Endothelial cell of umbilical vein (primary cell): ENCODE data around the gene RBM4. TPM values are rescaled to one million over a fixed set of nuclear protein-coding genes. Genes with fewer than 3 reads are reported as not detected.

Experiments
- BruUV-seq: library from RNA; stranded (reverse); fragments of 400-500 nt; replicated peaks from 2 replicates; lab custom pipeline; 2021; lab: Mats Ljungman, UMichigan
- CTCF ChIA-PET: fragments of 300-600, 350-600 bp; sonication (Branson Sonifier 250); formaldehyde crosslinking; loops from one replicate; lab custom pipeline; 2021; ENCODE audit warnings: antibody characterized with exemption, inconsistent platforms; lab: Charles Lee
- POLR2A ChIA-PET: fragments of 300-600, 350-600 bp; sonication (Branson Sonifier 250); formaldehyde crosslinking; loops from one replicate; lab custom pipeline; 2021; ENCODE audit warnings: antibody characterized with exemption, inconsistent platforms; lab: Charles Lee
- DNase-seq: peaks from one replicate; pipeline ENCODE4 v3.0.0-alpha.2; 2011; ENCODE audit warnings: low read depth, low spot score
- FAIRE-seq: peaks from 2 replicates; lab custom pipeline; 2011; peaks lifted over from hg19 to GRCh38; lab: Jason Lieb, UNC
- H2AFZ ChIP-seq: 2 replicates; pipeline ENCODE4 v1.6.0; 2012; ENCODE audit warnings: low read depth, low read length, control low read depth, inconsistent platforms
- H3K27ac ChIP-seq: 2 replicates; pipeline ENCODE4 v1.5.1; 2011; ENCODE audit warnings: low read depth, mild to moderate bottlenecking, control low read depth, low read length, moderate library complexity; ENCODE audit not compliant: insufficient read depth
- H3K27me3 ChIP-seq, 2 experiments: 2 replicates each; pipeline versions ENCODE4 v1.6.0 to v1.6.1; 2011; ENCODE audit warnings: low read length in 2 of 2, mixed read lengths in 1 of 2; ENCODE audit not compliant: control insufficient read depth in 2 of 2, insufficient read depth in 2 of 2
- H3K36me3 ChIP-seq, 2 experiments: 2 replicates in 1 of 2; 3 replicates in 1 of 2; pipeline ENCODE4 v1.5.1; 2011; ENCODE audit warnings: low read length in 2 of 2, mild to moderate bottlenecking in 1 of 2, moderate library complexity in 1 of 2; ENCODE audit not compliant: control insufficient read depth in 2 of 2, insufficient read depth in 2 of 2; ENCODE audit errors: extremely low read depth in 1 of 2
- H3K4me1 ChIP-seq: 3 replicates; pipeline ENCODE4 v1.5.1; 2011; ENCODE audit warnings: mild to moderate bottlenecking, low read length; ENCODE audit not compliant: control insufficient read depth, insufficient read depth; ENCODE audit errors: extremely low read depth
- H3K4me2 ChIP-seq: 2 replicates; pipeline ENCODE4 v1.6.1; 2011; ENCODE audit warnings: low read length, control low read depth, mixed read lengths; ENCODE audit not compliant: insufficient read depth
- H3K4me3 ChIP-seq, 3 experiments: fragments of 200-600 bp in 1 of 3; sonication (generic), shearing (Covaris generic) in 1 of 3; replicated peaks in 1 of 3; 2 replicates each; pipeline ENCODE4 v1.5.1; 2011 to 2016; ENCODE audit warnings: control low read depth in 3 of 3, low read length in 3 of 3, mild to moderate bottlenecking in 2 of 3, inconsistent platforms in 1 of 3, low read depth in 1 of 3, moderate library complexity in 1 of 3; ENCODE audit not compliant: insufficient read depth in 1 of 3
- H3K79me2 ChIP-seq: 2 replicates; pipeline ENCODE4 v1.6.0; 2012; ENCODE audit warnings: low read length, inconsistent platforms; ENCODE audit not compliant: control insufficient read depth, insufficient read depth
- H3K9ac ChIP-seq: replicated peaks from 2 replicates; pipeline ENCODE3; 2011; ENCODE audit warnings: low read length, control low read depth; ENCODE audit not compliant: insufficient read depth; ENCODE audit errors: extremely low read depth
- H3K9me1 ChIP-seq: replicated peaks from 3 replicates; pipeline ENCODE4 v1.6.0; 2011; ENCODE audit warnings: mild to moderate bottlenecking, low read length; ENCODE audit not compliant: control insufficient read depth, insufficient read depth; ENCODE audit errors: extremely low read depth
- H3K9me3 ChIP-seq: replicated peaks from 2 replicates; pipeline ENCODE4 v1.5.1; 2012; ENCODE audit warnings: low read length, inconsistent platforms; ENCODE audit not compliant: control insufficient read depth, insufficient read depth
- H4K20me1 ChIP-seq: replicated peaks from 2 replicates; pipeline ENCODE3; 2011; ENCODE audit warnings: mild to moderate bottlenecking, low read length; ENCODE audit not compliant: control insufficient read depth, insufficient read depth; ENCODE audit errors: extremely low read depth
- EZH2 ChIP-seq: IDR thresholded peaks from 2 replicates; pipeline ENCODE4 v1.6.1; 2012; ENCODE audit warnings: borderline replicate concordance, low read depth, mild to moderate bottlenecking, moderate library complexity, low read length, inconsistent platforms; ENCODE audit not compliant: severe bottlenecking
- FOS ChIP-seq: IDR thresholded peaks from 2 replicates; pipeline ENCODE4 v1.6.1; 2011; ENCODE audit warnings: mild to moderate bottlenecking, low read length, moderate library complexity, borderline replicate concordance; ENCODE audit not compliant: insufficient read depth
- GATA2 ChIP-seq: IDR thresholded peaks from 2 replicates; pipeline ENCODE4 v1.7.0; 2011; ENCODE audit warnings: low read depth, mild to moderate bottlenecking, moderate library complexity, mixed read lengths, low read length; ENCODE audit not compliant: insufficient read length, insufficient read depth
- JUN ChIP-seq: IDR thresholded peaks from 2 replicates; pipeline ENCODE4 v1.6.1; 2011; ENCODE audit warnings: borderline replicate concordance, low read depth; ENCODE audit not compliant: insufficient read length, insufficient read depth
- MYC ChIP-seq: IDR thresholded peaks from one replicate; pipeline ENCODE4 v1.6.1; 2011; ENCODE audit warnings: mild to moderate bottlenecking, low read depth, low read length
- POLR2A ChIP-seq: IDR thresholded peaks from 2 replicates; pipeline ENCODE4 v1.6.1; 2012; ENCODE audit warnings: low read depth, mild to moderate bottlenecking, control low read depth, low read length
- POLR2AphosphoS5 ChIP-seq: IDR thresholded peaks from 2 replicates; pipeline ENCODE4 v1.6.1; 2012; ENCODE audit warnings: low read depth, mild to moderate bottlenecking, control low read depth, low read length, moderate library complexity; ENCODE audit not compliant: insufficient read depth
- dilution Hi-C: fragments of 300-500 bp; cut with MboI; formaldehyde crosslinking; loops from one replicate; pipeline ENCODE4 v1.15.0; 2019; ENCODE audit warnings: low sequenced_read_pairs; ENCODE audit not compliant: extremely low pct_ligation_motif_present
- intact Hi-C: fragments of 100-400 bp; cut with micrococcal nuclease; formaldehyde crosslinking; loops from one replicate; pipeline ENCODE4 v1.10.0; 2022
- polyA plus RNA-seq, 4 experiments: library from polyadenylated mRNA; depleted of rRNA in 3 of 4; stranded (reverse) in 3 of 4; unstranded in 1 of 4; fragments of >200 nt; gene quantifications; 2 replicates each; pipeline versions ENCODE4 v1.2.1 to v1.2.3, GENCODE V29; 2011 to 2012; ENCODE audit warnings: missing spikeins in 1 of 4
- total RNA-seq: library from RNA; stranded (reverse); gene quantifications from 2 replicates; pipeline ENCODE4 v1.2.3, GENCODE V29; 2021
- TF ChIP-seq, protein P1 (sequence below): IDR thresholded peaks from 2 replicates; pipeline ENCODE4 v1.6.1; 2011; ENCODE audit not compliant: insufficient read depth, insufficient read length
- TF ChIP-seq, protein P2 (sequence below), 2 donors: IDR thresholded peaks; 1 replicate in 1 of 2; 2 replicates in 1 of 2; pipeline ENCODE4 v1.5.1; 2011; ENCODE audit warnings: low read length in 2 of 2, mild to moderate bottlenecking in 2 of 2, moderate library complexity in 2 of 2, control low read depth in 1 of 2, inconsistent platforms in 1 of 2, low read depth in 1 of 2; ENCODE audit not compliant: insufficient read depth in 1 of 2; ENCODE audit errors: extremely low read depth in 1 of 2

RBM4 gene
- total and polyA plus RNA-seq, 2 donors (not counting 3 experiments of a cell fraction or from before 2014, with no cell fraction given) = 153 to 361 TPM

DNA sequence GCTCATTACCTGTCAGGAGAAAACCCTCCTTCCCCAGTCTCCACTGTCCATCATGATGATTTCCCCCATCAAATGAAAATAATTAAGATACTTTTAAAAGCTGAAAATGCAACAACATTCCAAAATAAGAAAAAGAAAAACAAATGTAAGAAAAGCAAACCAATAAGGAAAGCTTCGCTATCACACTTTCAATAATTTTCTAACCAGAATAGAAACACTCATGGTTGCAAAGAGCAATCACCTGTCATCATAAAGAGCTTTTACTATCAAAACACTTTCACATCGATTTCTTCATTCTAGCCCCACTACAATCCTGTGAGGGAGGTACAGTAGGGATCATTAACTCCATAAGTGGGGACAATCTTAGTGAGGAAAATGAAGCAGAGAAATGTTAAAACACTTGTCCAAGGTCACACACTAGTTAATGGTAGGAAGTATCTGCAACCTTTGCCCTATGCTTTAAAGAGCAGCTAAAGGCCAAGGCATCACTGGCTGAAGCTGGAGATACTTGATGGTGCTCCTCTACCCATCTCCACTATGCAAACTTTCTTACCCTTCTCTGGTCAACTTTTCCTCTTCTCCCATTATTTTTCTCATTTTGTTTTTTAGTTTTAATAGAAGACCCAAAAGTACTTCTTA, 36.6 kb downstream of the RBM4 start:
- CTCF ChIA-PET = interaction anchor here (0.6 to 1.0 kb wide), 2 partner anchors 95 to 296 kb away, joined by 3 read pairs; no protein-coding TSS in a partner anchor
- no peak overlapping the region for H2AFZ ChIP-seq
- peak overlapping the region; percentile 12 for H3K4me2 ChIP-seq
- H3K79me2 ChIP-seq = peaks cover 30% of the 10 kb centered on the region
- FAIRE-seq (no peak), DNase-seq (no peak)
- H3K4me3 ChIP-seq = no peak overlapping the region
- POLR2A ChIA-PET = no interaction called here
- BruUV-seq = no TSS peak
- no peaks in the 10 kb centered on the region for H4K20me1 ChIP-seq
- no peaks in the 10 kb centered on the region for H3K9me3 ChIP-seq
- dilution Hi-C loops = no loop called here
- peaks cover 17% of the 10 kb centered on the region for H3K4me1 ChIP-seq
- peaks cover 2 to 3% of the 10 kb centered on the region in 2 experiments for H3K36me3 ChIP-seq
- TF ChIP-seq MYC (no peak), EZH2 (no peak), POLR2A (no peak), JUN (no peak), GATA2 (no peak), POLR2AphosphoS5 (no peak), FOS (no peak)
- TF ChIP-seq, protein P1, sequence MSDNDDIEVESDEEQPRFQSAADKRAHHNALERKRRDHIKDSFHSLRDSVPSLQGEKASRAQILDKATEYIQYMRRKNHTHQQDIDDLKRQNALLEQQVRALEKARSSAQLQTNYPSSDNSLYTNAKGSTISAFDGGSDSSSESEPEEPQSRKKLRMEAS = no peak
- TF ChIP-seq, protein P2, sequence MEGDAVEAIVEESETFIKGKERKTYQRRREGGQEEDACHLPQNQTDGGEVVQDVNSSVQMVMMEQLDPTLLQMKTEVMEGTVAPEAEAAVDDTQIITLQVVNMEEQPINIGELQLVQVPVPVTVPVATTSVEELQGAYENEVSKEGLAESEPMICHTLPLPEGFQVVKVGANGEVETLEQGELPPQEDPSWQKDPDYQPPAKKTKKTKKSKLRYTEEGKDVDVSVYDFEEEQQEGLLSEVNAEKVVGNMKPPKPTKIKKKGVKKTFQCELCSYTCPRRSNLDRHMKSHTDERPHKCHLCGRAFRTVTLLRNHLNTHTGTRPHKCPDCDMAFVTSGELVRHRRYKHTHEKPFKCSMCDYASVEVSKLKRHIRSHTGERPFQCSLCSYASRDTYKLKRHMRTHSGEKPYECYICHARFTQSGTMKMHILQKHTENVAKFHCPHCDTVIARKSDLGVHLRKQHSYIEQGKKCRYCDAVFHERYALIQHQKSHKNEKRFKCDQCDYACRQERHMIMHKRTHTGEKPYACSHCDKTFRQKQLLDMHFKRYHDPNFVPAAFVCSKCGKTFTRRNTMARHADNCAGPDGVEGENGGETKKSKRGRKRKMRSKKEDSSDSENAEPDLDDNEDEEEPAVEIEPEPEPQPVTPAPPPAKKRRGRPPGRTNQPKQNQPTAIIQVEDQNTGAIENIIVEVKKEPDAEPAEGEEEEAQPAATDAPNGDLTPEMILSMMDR (IDR thresholded peaks at IDR 0.05; ENCODE audit: extremely low read depth in 1 of 2, insufficient read depth in 1 of 2, low read depth in 1 of 2, low read length in 2 of 2) = no peak
- no peak overlapping the region for H3K9ac ChIP-seq
- no peak overlapping the region for H3K27ac ChIP-seq
- H3K9me1 ChIP-seq = no peaks in the 10 kb centered on the region
- H3K27me3 ChIP-seq = no peaks in the 10 kb centered on the region
- intact Hi-C loops = loop anchor here (5.0 kb wide), 2 partner anchors 83 to 157 kb away; partner anchors contain the start of genes CCDC87 and CCS
